D721Med (cell line): ENCODE results near the gene MSLN.

Experiments
- DNase-seq: peaks from one replicate; pipeline ENCODE4 v3.0.0; 2011; ENCODE audit warnings: low spot score; ENCODE audit not compliant: insufficient read length
- FAIRE-seq: peaks from 2 replicates; lab custom pipeline; 2011; peaks lifted over from hg19 to GRCh38; lab: Jason Lieb, UNC
- TF ChIP-seq, protein P1 (sequence below): IDR thresholded peaks from 2 replicates; pipeline ENCODE4 v1.5.1; 2012; ENCODE audit warnings: mild to moderate bottlenecking, control low read depth; ENCODE audit not compliant: insufficient read depth; ENCODE audit errors: missing control alignments

The MSLN gene

GRCh38 chr16:754656-755055, 5.9 kb upstream of the MSLN start:
- DNase-seq (no peak), FAIRE-seq (no peak)
- TF ChIP-seq, protein P1, sequence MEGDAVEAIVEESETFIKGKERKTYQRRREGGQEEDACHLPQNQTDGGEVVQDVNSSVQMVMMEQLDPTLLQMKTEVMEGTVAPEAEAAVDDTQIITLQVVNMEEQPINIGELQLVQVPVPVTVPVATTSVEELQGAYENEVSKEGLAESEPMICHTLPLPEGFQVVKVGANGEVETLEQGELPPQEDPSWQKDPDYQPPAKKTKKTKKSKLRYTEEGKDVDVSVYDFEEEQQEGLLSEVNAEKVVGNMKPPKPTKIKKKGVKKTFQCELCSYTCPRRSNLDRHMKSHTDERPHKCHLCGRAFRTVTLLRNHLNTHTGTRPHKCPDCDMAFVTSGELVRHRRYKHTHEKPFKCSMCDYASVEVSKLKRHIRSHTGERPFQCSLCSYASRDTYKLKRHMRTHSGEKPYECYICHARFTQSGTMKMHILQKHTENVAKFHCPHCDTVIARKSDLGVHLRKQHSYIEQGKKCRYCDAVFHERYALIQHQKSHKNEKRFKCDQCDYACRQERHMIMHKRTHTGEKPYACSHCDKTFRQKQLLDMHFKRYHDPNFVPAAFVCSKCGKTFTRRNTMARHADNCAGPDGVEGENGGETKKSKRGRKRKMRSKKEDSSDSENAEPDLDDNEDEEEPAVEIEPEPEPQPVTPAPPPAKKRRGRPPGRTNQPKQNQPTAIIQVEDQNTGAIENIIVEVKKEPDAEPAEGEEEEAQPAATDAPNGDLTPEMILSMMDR, result no peak

- no peak for FAIRE-seq
- TF ChIP-seq, protein P1, result no peak
- DNase-seq, result no peak
These were observed 4.1 kb upstream of the MSLN start for GRCh38 chr16:756428-756827.

GRCh38 chr16:759110-759910, 1.2 kb upstream of the MSLN start:
- FAIRE-seq (no peak), DNase-seq (no peak)
- TF ChIP-seq, protein P1, result no peak

- TF ChIP-seq, protein P1, result no peak
- FAIRE-seq (no peak), DNase-seq (no peak)
These were observed 469 bp upstream of the MSLN start for GRCh38 chr16:760065-760464.

DNA sequence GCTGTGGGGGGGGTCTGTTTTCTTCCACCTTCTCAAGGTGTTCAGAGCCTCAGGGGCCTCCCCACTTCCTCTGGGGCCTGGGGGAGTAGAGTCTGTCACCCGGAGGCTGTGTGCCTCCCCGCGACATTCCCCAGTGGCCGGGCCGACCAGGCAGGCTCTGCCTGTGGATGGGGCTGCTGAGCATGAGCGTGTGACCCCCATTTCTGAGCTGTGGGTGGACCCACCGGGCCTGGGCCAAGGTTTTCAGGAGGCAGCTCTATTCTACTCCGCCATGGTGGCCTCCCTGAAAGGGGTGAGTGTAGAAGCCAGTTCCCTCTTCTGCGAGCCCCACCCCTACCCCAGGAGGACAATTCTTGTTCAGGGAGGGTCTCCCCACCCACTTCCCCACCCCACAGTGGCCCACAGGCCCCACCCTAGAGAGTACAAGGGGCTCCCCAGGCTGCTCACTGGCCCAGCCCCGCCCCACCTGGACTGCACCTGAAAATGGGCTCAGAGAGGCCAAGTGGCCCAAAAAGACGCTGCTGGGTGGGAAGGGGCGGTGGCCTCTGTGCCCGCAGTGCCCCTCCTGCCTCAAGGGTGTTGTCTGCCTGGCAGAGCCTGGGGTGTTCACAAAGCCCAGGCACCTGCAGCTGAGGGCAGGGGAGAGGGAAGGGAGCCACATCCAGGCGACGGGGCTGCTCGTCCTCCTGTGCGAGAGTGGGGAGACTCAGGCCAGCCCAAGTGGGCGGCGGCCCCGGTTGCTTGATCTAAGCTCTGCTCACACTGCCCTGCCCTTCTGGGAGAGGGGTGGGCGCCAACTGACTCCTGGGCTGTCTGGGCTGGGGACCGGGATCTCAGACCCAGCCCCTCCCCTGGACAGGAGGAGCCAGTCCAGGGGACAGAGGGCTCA, 1.3 kb downstream of the MSLN start:
- FAIRE-seq (no peak), DNase-seq (no peak)
- TF ChIP-seq, protein P1, result no peak

DNA sequence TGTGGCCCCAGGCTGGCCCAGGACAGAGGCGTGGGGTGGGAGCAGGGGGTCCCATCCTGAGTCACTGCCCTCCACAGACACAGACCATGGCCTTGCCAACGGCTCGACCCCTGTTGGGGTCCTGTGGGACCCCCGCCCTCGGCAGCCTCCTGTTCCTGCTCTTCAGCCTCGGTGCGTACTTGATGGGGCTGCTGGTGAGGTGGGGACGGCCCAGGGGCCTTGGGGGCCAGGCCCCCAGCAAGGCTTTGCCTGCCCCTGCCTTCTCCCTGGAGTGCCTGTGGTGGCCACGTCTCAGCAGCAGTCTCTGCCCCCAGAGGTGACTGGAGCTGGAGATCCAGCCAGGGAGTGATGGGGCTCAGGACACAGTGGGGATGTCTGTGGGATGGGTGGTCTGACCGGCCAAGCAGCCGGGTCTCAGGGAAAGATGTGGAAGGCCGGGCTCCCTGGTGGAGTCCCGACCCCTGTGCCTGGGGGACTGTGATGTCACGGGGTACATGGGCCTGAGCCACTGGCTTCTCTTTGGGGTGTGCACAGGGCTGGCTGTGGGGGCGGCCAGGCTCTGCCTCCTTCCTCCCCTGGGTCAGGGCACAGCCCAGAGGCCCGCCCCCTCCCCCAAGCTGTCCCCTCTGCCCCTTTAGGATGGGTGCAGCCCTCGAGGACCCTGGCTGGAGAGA, 2.2 kb downstream of the MSLN start:
- FAIRE-seq (no peak), DNase-seq (no peak)
- TF ChIP-seq, protein P1, result no peak
